ENCODE measurements around the gene TTYH1.

TTYH1 gene

DNA sequence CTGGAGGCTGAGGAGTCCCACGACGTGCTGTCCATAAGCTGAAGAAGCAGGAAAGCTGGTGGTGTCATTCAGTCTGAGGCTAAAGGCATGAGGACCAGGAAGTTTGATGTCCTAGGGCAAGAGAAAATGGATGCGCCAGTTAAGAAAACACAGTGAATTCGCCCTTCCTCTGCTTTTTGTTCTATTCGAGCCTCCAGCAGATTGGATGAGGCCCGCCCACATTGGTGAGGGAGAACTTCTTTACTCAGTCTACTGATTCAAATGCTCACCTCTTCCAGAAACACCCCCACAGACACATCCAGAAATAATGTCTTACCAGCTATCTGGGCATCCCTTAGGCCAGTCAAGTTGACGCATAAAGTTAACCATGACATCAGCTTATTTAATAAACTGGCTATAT is 7.5 kb upstream of the TTYH1 start:
- CTCF ChIA-PET = interaction anchor here (1.3 kb wide), 1 partner anchor 18 kb away, joined by 5 read pairs; no protein-coding TSS in a partner anchor
- Mint-ChIP-seq H3K4me1 (no peaks in the 10 kb centered on the region), H3K4me3 (no peak overlapping the region), H3K27me3 (peaks cover 31% of the 10 kb centered on the region), H3K9me3 (peaks cover 18% of the 10 kb centered on the region), H3K36me3 (peaks cover 12% of the 10 kb centered on the region), H3K27ac (peak overlapping the region; percentile 84)
- no peak for DNase-seq

DNA sequence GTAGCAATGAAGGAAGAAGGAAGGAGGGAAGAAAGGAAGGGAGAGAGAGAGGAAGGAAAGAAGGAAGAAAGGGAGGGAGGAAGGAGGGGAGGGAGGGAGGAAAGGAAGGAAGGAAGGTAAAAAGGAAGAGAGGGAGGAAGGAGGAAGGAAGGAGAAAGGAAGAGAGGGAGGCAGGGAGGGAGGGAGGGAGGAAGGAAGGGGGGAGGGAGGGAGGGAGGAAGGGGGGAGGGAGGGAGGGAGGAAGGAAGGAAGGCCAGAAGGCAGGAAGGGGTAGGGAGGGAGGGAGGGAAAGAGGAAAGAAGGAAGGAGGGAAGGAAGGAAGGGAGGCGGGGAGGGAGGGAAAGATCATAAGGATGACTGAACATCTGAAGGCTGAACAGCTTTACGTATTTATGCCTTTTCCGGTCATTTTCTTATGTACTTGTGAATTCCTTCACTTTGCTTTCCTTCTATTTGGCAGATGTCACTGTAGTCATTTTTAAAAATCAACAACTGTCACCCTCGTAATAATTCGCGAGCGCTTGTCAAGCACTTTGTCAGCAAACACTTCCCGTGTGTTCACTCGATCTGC is 6.7 kb upstream of the TTYH1 start:
- H3K27ac Mint-ChIP-seq = peak overlapping the region; percentile 84
- H3K4me1 Mint-ChIP-seq = no peaks in the 10 kb centered on the region
- H3K36me3 Mint-ChIP-seq = peaks cover 12% of the 10 kb centered on the region
- CTCF ChIA-PET = no interaction called here
- no peak for DNase-seq
- H3K9me3 Mint-ChIP-seq = peaks cover 21% of the 10 kb centered on the region
- peaks cover 26% of the 10 kb centered on the region for H3K27me3 Mint-ChIP-seq
- no peak overlapping the region for H3K4me3 Mint-ChIP-seq

DNA sequence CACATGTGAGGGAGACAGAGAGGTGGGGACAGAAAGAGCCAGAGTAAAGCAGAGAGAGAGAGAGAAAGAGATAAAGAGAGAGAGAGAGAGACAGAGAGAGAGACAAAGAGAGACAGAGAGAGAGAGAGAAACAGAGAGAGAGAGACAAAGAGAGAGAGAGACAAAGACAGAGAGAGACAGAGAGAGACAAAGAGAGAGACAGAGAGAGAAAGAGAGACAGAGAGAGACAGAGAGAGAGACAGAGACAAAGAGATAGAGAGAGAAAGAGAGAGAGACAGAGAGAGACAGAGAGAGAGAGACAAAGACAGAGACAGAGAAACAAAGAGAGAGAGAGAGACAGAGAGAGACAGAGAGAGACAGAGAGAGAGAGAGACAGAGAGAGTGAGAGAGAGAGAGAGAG is 4.2 kb upstream of the TTYH1 start:
- no peak overlapping the region for H3K4me3 Mint-ChIP-seq
- DNase-seq = no peak
- CTCF ChIA-PET = interaction anchor here (1.0 kb wide), 1 partner anchor 20 kb away, joined by 3 read pairs; no protein-coding TSS in a partner anchor
- H3K9me3 Mint-ChIP-seq = peaks cover 24% of the 10 kb centered on the region
- H3K27me3 Mint-ChIP-seq = peaks cover 37% of the 10 kb centered on the region
- peaks cover 12% of the 10 kb centered on the region for H3K36me3 Mint-ChIP-seq
- H3K27ac Mint-ChIP-seq = no peak overlapping the region
- no peaks in the 10 kb centered on the region for H3K4me1 Mint-ChIP-seq

DNA sequence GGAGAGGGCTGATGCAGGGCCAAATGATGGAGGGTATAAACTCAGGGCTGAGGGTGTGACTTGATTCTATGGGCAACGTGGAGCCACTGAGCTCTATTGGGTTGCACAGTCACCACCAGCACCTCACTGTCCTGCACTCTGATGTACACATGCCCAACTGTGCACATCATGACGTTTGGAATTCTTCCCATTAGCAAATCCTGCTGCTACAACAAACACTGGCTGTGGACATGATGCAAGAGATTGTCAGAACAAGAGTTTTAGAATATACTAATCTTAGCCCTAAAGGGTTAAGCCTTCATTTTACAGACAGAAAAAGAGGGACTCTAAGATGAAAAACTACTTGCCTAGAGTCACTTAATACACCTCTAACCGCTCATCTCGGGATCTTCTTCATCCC is 2.4 kb upstream of the TTYH1 start:
- peaks cover 56% of the 10 kb centered on the region for H3K27me3 Mint-ChIP-seq
- CTCF ChIA-PET = no interaction called here
- H3K4me3 Mint-ChIP-seq = no peak overlapping the region
- peaks cover 9% of the 10 kb centered on the region for H3K4me1 Mint-ChIP-seq
- H3K27ac Mint-ChIP-seq = no peak overlapping the region
- peaks cover 9% of the 10 kb centered on the region for H3K36me3 Mint-ChIP-seq
- H3K9me3 Mint-ChIP-seq = peaks cover 19% of the 10 kb centered on the region
- DNase-seq = no peak

DNA sequence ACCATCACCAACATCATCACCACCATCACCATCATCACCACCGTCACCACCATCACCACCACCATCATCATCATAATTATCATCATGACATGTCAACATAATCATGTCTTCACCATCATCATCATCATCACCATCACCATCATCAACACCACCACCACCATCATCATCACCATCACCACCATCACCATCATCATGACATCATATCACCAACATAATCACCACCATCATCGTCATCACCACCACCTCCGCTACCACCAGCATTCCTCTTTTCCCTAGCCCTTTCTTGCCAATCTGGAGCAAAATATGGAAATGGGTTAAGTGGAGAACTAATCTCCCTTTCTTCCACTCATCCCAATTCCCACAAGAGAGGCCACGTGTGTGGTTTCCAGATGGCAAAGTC is 1.1 kb upstream of the TTYH1 start:
- Mint-ChIP-seq H3K9me3 (peaks cover 12% of the 10 kb centered on the region), H3K27me3 (peaks cover 62% of the 10 kb centered on the region), H3K36me3 (peaks cover 4% of the 10 kb centered on the region), H3K4me1 (peaks cover 15% of the 10 kb centered on the region), H3K4me3 (no peak overlapping the region), H3K27ac (no peak overlapping the region)
- CTCF ChIA-PET = no interaction called here
- no peak for DNase-seq

DNA sequence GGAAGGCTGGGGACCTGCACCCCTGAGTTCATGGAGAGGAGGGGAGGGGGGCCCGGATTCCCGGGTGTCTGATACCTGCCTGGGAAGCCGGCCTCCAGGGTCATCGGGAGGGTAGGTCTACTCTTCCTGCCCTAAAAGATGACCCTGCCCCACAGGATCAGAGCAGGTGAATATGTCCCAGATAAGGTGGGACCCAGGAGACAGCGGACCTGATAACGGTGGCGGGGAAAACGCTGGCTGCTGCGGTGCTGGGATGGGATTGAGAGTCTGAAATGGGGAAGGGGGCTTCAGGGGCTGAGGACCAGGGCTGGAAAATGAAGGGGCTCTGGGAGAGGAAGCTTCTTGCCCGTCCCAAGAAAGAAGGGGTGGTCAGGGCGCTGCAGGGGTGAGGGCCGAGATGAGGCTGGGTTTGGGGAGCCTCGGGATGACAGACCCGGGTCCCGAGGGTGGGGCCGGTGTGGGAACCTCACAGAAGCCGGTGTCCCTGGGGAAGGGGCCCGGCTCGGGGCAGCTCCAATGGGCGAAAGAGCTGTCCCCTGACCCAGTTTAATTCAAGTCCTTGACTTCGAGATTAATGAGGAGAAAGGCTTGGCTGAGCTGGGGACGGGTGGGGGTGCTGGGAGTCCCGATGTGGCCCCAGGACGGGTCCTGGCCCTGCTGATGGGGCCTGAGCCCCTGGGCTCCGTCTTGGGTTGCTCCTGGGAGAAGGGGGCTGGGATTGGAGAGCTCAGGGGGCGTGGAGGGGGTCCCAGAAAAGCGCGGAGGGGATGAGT is 823 bp downstream of the TTYH1 start:
- no peak for DNase-seq
- H3K36me3 Mint-ChIP-seq = no peaks in the 10 kb centered on the region
- no peak overlapping the region for H3K4me3 Mint-ChIP-seq
- H3K9me3 Mint-ChIP-seq = peaks cover 6% of the 10 kb centered on the region
- no peak overlapping the region for H3K27ac Mint-ChIP-seq
- peaks cover 63% of the 10 kb centered on the region for H3K27me3 Mint-ChIP-seq
- H3K4me1 Mint-ChIP-seq = peaks cover 15% of the 10 kb centered on the region
- CTCF ChIA-PET = interaction anchor here (1.0 to 1.4 kb wide), 3 partner anchors 13 to 63 kb away, joined by 3 to 4 read pairs (median 3); no protein-coding TSS in a partner anchor

DNA sequence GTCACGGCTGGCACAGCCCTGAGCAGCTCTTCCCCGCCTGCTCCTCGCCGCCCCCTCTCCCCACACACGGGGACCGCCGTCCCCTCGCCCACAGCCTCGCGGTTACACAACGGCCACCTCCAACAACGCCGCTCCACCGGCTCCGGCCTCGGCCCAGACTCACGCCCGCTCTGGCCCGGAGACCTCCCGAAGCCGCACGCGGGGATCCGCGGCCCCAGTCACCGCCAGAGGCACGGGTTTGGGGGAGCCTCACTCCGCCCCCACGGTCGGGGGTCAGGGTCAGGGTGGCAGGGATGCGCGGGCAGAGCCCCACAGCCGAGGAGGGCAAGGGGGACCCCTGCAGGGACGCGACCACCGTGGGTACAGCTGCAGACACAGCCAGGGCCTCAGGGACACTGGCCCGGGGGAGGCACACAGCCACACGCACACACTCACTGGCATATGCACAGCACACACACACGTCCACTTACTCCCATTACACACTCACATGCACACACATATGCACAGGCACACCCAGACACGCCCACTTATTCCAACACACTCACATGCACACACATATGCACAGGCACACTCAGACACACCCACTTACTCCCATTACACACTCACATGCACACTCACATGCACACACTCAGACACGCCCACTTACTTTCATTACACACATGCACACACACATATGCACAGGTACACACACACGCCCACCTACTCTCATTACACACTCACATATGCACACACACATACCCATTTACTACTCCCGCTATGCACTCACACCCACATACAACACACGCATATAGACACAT is 1.6 kb downstream of the TTYH1 start:
- no peak overlapping the region for H3K27ac Mint-ChIP-seq
- H3K4me1 Mint-ChIP-seq = peaks cover 15% of the 10 kb centered on the region

DNA sequence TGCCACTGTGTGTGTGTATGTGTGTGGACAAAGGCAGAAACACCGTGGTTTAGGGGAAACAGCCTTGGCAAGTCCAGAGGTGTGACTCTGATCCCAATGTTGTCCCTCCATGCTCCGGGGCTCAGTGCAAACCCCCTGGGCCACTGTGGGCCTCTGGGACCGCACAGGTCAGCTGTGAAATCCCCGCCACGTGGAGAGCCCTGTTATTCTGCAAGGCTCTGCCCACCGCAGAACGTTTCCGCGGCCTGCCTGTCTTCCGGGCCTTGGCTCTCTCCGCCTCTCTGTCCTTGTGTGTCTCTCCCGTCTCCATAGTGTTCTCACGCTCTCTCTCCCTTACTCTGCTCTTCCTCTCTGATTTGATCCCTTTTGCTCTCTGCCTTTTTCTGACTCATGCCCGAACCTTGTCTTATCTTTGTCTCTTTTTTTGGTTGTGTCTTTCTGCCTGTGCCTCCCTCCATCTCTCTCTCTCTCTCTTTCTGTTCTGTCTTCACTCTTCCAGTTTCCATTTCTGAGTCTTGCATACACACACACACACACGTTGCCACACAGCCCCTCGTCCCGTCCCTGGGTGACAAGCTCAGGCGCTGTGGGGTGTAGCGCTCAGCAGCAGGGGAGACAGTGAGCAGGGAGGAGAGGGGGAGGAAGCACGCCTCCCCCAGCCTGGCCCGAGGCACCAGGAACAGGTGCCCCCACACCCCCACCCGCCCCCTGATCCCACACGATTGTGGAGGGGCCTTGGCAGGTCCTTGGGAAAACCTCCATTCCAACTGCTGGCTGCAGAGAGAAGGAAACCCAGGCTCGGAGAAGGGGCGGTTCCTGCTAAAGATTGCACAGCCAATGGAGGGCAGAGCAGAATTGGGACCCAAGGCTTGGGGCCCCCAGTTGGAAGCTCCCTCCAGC is 3.0 kb downstream of the TTYH1 start:
- Mint-ChIP-seq H3K27me3 (peaks cover 59% of the 10 kb centered on the region), H3K36me3 (no peaks in the 10 kb centered on the region), H3K27ac (peak overlapping the region; percentile 82), H3K4me3 (peak overlapping the region; percentile 26), H3K4me1 (peaks cover 15% of the 10 kb centered on the region), H3K9me3 (peaks cover 6% of the 10 kb centered on the region)
- CTCF ChIA-PET = no interaction called here
- peak; percentile 71 for DNase-seq

More for the DNA sequence above, 1.6 kb downstream of the TTYH1 start:
- no peak for DNase-seq
- Mint-ChIP-seq H3K27me3 (peaks cover 63% of the 10 kb centered on the region), H3K9me3 (peaks cover 6% of the 10 kb centered on the region), H3K36me3 (no peaks in the 10 kb centered on the region), H3K4me3 (no peak overlapping the region)
- CTCF ChIA-PET = interaction anchor here (1.0 to 1.4 kb wide), 3 partner anchors 12 to 62 kb away, joined by 3 to 4 read pairs (median 3); no protein-coding TSS in a partner anchor

DNA sequence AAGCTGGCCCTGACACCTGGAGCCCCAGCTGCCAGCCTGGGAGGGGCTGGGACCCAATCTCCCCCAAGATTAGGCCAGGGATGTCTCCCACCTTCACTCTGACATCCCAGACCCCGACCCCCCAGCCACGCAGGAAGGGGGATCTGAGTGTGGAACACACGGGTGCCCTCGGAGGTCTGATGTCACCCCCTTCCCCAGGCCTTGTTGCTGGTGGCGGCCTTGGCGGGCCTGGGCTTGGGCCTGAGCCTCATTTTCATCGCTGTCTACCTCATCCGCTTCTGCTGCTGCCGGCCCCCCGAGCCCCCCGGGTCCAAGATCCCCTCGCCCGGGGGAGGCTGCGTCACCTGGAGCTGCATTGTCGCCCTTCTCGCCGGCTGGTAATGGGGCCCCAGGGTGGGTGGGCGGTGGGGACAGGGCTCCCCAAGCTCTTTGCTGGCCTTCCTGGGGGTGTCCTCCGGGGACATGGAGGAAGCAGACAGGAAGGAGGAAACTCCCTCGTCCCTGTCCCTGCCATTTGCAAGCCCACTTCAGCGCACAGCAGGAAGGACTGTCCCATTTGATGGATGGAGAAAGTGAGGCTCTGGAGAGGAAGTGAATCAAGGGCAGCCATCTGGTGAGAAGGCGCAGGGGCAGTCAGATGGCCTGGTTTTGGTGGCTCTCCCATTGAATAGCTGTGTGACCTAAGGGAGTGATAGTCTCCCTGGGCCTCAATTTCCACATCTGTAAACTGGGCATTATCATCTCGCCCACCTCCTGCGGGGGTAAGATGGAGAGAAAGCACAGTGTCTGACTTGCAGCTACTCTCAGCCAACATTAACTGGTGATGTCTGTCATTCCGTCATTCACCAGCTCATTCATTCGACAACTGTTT is 3.9 kb downstream of the TTYH1 start:
- H3K4me1 Mint-ChIP-seq = peaks cover 15% of the 10 kb centered on the region
- DNase-seq = no peak
- peaks cover 1% of the 10 kb centered on the region for H3K9me3 Mint-ChIP-seq
- H3K4me3 Mint-ChIP-seq = no peak overlapping the region
- no peaks in the 10 kb centered on the region for H3K36me3 Mint-ChIP-seq
- CTCF ChIA-PET = interaction anchor here (1.0 to 1.3 kb wide), 2 partner anchors 11 to 29 kb away, joined by 3 to 4 read pairs; no protein-coding TSS in a partner anchor
- H3K27ac Mint-ChIP-seq = no peak overlapping the region
- H3K27me3 Mint-ChIP-seq = peaks cover 64% of the 10 kb centered on the region

DNA sequence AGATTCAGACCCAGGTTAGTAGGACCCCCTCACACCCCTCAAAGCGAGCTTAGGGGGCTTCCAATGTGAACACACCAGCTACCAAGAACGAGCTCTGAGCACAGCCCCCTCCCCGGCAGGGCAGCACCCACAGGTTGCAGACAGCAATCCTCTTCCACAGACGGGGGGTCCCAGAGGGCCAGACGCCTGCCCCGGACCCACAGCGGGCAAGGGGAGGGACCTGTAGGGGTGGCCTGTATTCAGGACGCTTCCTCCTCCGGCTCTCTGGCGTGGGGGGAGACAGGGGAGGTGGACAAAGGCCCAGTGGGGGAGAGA is 4.8 kb downstream of the TTYH1 start:
- CTCF ChIA-PET = interaction anchor here (1.0 to 1.3 kb wide), 2 partner anchors 10 to 29 kb away, joined by 3 to 4 read pairs; no protein-coding TSS in a partner anchor
- H3K4me1 Mint-ChIP-seq = peaks cover 15% of the 10 kb centered on the region
- H3K4me3 Mint-ChIP-seq = no peak overlapping the region
- no peaks in the 10 kb centered on the region for H3K36me3 Mint-ChIP-seq
- H3K27ac Mint-ChIP-seq = no peak overlapping the region
- no peaks in the 10 kb centered on the region for H3K9me3 Mint-ChIP-seq
- DNase-seq = no peak
- H3K27me3 Mint-ChIP-seq = peaks cover 64% of the 10 kb centered on the region

DNA sequence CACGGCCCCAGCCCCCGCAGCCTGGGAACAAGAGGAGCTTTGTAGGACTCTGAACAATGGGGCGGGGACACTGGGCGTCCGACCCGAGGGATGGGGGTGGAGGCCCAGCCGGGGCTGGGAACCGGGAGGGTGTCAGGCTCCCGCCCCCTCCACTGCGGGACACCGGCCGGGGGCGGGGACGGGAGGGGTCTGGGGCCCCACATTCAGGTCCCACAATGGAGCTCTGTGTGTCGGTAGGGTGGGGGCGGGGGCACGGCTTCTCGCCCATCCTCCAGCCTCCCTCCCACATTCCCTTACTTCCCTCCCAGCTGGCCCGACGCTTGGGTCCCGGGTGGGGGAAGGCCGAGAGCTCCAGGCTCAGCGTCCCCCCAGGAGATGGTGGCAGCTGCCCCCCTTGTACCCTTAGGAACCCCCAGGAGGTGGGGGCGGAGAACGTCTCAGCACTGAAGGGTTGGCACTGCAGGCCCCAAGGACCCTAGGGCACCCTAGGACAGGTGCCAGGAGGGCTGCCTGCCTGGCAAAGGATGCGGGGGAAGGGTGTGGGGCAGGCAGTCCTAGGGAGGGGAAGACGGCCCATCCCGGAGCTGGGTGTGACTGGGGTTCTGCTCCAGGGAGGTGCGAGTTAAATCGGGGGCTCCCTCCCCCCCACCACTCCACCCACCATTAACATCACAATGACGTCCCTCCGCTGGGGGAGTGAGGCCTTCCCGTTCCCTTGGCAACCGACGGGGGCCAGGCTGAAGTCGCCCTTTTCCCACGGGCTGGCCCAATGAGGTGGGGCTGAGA is 5.3 kb downstream of the TTYH1 start:
- Mint-ChIP-seq H3K27me3 (peaks cover 65% of the 10 kb centered on the region), H3K36me3 (no peaks in the 10 kb centered on the region), H3K27ac (no peak overlapping the region), H3K4me1 (peaks cover 15% of the 10 kb centered on the region), H3K9me3 (no peaks in the 10 kb centered on the region), H3K4me3 (no peak overlapping the region)
- DNase-seq = no peak
- CTCF ChIA-PET = interaction anchor here (1.0 to 2.1 kb wide), 4 partner anchors 10 to 61 kb away, joined by 3 to 10 read pairs (median 4); no protein-coding TSS in a partner anchor

DNA sequence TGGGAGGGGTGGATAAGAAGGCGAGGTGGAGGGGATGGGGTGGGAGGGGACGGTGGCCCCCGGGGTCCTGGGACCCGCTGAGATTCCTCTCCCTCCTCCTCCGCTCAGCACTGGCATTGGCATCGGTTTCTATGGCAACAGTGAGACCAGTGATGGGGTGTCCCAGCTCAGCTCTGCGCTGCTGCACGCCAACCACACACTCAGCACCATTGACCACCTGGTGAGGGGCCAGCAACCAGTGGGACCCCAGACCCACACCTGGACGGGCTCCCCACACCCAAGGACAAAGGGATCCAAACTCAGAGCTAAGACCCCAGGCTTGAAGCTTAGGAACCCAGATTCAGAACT is 5.9 kb downstream of the TTYH1 start:
- Mint-ChIP-seq H3K36me3 (no peaks in the 10 kb centered on the region), H3K4me1 (peaks cover 15% of the 10 kb centered on the region), H3K4me3 (no peak overlapping the region), H3K9me3 (no peaks in the 10 kb centered on the region), H3K27ac (no peak overlapping the region), H3K27me3 (peaks cover 63% of the 10 kb centered on the region)
- DNase-seq = no peak
- CTCF ChIA-PET = interaction anchor here (1.3 to 2.1 kb wide), 2 partner anchors 18 to 61 kb away, joined by 4 to 10 read pairs; no protein-coding TSS in a partner anchor

Data from activated naive CD4-positive, alpha-beta T cell treated with anti-CD3 and anti-CD28 coated beads, Interleukin-2, amount 10 ng/mL, durations not matched to agents 7 days and 5 days (primary cell).